CD4-positive, alpha-beta T cell treated with Interleukin-10 for 1 hour (primary cell): ENCODE data around the gene EPHB3.
"Not testable (repeated sequence)": the region's sequence is repeated elsewhere in the genome, so short reads cannot be mapped to it uniquely, and the experiment has no call there.

ENCODE experiments used
- DNase-seq: peaks from one replicate; pipeline ENCODE4 v3.0.0-alpha.2; 2020

EPHB3 gene

GRCh38 chr3:184601576-184602371, 40.2 kb downstream of the EPHB3 start:
- no peak for DNase-seq

DNA sequence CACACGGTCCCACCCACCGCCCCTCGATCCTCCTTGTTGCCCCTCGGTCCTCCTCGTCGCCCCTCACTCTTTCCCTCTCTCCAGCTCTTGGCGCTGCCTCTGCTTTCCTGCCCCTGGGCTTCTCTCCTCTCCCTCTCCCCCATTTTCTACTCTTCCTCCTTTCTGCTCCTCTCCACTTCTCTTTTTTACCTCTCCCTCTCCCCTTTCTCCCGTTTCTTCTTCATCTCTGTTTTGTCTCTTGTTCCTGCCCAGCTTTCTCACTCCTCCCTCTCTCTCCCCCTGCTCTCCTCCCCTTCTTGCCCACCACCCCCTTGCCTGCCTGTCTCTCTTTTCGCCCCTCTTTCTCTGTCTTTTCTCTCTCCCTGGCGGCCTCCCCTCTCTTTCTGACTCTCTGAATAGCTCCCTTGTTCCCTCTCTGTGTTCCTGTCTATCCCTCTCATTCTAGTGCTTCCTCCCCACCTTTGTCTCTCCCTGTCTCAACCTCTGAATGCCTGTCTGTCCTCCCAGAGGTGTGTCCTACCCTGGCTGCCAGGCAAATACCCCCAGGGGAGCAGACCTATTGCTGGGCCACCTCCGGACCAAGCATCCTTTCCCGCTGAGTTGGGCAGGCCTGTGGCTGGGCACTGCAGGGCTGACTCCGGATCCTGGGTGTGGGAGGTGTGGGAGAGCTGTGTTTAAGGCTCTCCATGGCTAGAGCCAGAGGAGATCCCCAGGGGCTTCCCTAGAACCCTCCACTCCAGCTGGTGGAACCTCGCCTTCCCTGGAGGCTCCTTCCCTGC, 41.0 kb downstream of the EPHB3 start:
- DNase-seq, result no peak

- DNase-seq, result no peak
Observed at GRCh38 chr3:184603151-184604030, 41.8 kb downstream of the EPHB3 start.

DNA sequence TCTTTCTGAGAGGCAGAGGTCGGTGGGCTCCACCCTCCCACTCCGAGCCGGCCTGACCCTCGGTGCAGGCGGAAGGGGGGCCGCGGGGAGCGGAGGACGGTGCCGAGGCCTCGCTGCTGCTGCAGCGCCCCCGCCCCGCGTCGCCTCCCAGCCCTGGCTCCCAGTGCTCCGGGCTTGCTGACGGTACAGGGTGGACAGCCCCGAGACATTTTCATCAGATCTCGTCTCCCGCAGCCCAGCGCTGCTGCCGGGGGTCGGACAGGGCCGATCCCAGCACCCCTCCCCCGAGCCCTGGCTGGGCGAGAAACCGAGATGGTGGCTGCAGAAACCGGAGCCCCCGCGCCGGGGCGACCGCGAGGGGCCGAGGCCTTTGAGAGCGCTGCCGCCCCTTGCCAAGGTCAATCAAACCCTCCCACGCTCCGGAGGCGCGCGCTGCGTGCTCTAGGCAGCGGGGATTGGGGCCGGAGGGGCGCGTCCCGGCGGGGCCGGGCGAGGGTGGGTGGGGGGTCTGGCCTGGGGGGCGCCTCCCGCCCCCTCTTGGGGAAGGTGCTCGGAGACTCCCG, 42.5 kb downstream of the EPHB3 start:
- DNase-seq, result no peak

DNA sequence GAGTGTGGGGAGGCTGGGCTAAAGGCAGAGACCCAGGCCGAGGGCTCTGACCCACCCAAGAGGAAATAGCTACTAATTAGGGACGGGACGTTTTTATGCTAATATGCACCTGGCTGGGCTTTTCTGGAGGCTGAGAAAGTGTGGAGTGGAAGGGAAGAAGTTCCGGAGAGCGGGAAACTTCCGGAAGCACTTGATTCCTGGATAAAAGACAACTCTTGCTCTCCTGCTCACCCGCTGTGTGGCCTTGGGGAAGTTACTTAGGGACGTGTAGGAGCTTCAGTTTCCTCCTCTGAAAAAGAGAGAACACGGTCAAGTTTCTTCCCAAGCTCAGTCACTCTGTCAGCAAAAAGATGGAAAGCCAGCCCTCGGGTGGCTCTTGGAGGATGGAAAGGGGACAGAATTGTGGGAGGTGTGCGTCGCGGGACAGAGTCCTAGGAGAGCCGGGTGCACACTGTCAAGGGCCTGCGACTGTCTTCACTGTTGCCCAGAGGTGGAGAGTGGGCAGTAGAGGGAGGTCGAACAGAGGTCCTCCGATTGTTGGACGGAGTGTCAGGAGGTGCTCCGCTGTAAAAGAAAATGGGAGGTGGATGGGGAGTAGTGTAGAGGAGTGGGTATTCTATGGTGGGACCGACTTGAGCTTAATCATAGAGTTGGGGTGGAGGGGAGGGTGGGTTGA, 43.2 kb downstream of the EPHB3 start:
- no peak for DNase-seq

GRCh38 chr3:184608209-184608608, 46.6 kb downstream of the EPHB3 start:
- peak; percentile 44 for DNase-seq

DNA sequence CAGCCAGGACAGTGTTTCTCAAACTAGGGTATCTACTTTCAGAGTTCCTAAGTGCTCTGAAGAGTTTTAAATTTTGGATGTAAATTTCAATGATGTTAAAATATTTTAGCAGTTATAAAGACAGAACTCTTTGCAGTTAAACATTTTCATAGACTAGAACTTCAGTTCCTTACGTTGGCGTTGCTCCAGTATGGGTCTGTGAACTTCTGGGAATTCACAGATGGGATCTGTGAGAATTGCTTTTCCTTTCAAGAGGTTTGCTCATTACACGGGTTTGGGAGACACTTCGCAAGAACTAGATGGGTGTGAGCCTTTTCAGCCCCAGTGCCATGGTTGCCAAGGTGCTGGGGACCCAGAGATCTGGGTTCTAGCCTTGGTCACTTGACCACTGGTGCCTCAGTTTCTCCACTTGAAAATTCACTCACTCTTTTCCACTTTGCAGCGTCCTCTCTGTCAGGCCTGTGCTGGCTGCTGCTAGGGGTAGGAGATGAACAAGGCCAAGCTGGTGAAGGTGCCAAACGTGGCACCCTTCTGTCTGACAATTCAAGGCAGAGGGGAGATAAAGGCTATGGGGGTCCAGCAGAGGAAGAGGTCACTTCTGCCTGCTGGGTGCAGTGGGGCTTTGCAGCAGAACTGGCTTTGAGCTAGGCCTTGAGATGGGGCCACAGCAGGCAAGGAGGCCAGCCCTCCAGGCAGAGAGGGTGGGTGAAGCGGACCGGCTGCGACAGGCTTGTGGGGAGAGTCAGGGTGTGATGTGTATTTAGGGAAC, 48.1 kb downstream of the EPHB3 start:
- no peak for DNase-seq

- no peak for DNase-seq
Observed at GRCh38 chr3:184610245-184610871, 48.8 kb downstream of the EPHB3 start.

GRCh38 chr3:184611607-184612281, 50.2 kb downstream of the EPHB3 start:
- DNase-seq, result no peak

- DNase-seq, result no peak
Observed at GRCh38 chr3:184615396-184615795, 53.8 kb downstream of the EPHB3 start.

DNA sequence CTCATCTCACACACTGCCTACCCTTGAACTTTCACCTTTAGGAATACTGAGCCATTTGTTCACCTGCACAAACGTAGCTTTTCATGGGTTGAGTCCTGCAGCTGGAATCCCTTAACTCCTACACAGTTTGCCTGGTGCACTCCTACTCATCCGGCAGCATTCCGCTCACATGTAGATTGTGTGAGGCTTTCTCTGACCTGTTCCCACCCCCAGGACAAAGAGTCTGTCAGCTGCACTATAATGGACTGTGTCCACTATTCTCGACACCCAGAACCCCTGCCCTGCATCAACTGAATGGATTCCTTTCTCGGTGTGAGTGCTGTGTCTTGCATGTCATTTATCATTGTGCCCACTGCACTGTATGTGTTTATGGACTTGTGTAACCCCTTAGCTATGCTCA, 54.9 kb downstream of the EPHB3 start:
- no peak for DNase-seq

DNA sequence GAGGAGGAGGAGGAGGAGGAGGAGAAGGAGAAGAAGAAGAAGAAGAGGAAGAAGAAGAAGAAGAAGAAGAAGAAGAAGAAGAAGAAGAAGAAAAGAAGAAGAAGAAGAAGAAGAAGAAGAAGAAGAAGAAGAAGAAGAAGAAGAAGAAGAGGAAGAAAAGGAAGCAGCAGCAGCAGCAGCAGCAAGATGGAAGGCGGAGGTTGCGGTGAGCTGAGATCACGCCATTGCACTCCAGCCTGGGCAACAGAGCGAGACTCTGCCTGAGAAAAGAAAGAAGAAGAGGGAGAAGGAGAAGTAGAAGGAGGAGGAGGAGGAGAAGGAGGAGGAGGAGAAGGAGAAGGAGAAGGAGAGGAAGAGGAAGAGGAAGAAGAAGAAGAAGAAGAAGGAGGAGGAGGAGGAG, 55.7 kb downstream of the EPHB3 start:
- not testable (repeated sequence) for DNase-seq

GRCh38 chr3:184618811-184619210, 57.2 kb downstream of the EPHB3 start:
- DNase-seq, result no peak

- peak; percentile 37 for DNase-seq
Observed at GRCh38 chr3:184619369-184619768, 57.8 kb downstream of the EPHB3 start.

GRCh38 chr3:184619787-184620430, 58.3 kb downstream of the EPHB3 start:
- no peak for DNase-seq

GRCh38 chr3:184620475-184621119, 59.0 kb downstream of the EPHB3 start:
- no peak for DNase-seq

- not testable (repeated sequence) for DNase-seq
Observed at GRCh38 chr3:184622156-184622555, 60.6 kb downstream of the EPHB3 start.

DNA sequence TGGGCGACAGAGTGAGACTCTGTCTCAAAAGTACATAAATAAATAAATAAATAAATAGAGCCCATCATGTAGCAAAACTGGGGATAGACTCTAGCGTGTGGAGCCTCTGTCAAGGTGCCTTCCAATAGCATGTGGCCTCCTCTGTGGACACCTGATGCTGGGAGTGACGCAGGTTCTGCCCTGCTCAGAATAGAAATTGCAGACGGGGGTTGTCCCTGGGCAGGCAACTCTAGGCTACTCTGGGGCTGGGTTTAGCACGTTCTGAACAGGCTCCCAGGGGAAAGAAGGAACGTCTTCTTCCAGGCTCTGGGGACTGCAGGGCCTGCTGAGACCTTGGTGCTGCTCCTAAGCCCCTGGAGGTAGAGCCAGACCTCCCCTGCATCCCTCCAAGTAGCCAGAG, 65.3 kb downstream of the EPHB3 start:
- no peak for DNase-seq

GRCh38 chr3:184629555-184630160, 68.1 kb downstream of the EPHB3 start:
- no peak for DNase-seq
